ENCODE measurements around the gene BLOC1S4. TPM values are rescaled to one million over a fixed set of nuclear protein-coding genes. Genes with fewer than 3 reads are reported as not detected.

BLOC1S4 gene
- polyA plus RNA-seq, 1 of the 3 experiments (the other 2 are of a cell fraction), result 22.1 TPM

DNA sequence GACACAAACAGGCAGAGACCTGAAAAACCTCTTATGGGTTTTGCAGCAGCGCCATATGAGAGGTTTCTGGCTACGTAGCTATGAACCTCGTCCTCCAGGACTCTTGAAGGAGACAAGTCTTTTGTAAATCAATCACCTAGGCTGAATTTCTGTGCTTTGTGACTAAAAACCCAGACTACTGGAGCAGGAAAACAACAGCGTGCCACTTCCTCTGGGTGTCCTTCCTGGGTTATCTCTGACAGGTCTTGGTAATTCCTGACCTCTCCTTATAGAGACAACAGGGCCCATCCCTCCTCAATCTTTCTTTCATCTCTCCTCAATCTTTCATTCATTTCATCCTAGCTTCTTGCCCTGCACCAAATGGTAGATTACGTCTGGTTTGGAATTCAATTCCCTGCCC is 16.6 kb upstream of the BLOC1S4 start (continued):
- TF ChIP-seq, protein P1, sequence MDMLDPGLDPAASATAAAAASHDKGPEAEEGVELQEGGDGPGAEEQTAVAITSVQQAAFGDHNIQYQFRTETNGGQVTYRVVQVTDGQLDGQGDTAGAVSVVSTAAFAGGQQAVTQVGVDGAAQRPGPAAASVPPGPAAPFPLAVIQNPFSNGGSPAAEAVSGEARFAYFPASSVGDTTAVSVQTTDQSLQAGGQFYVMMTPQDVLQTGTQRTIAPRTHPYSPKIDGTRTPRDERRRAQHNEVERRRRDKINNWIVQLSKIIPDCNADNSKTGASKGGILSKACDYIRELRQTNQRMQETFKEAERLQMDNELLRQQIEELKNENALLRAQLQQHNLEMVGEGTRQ (IDR thresholded peaks at IDR 0.05; ENCODE audit: borderline replicate concordance, low read depth, low read length), result no peak

DNA sequence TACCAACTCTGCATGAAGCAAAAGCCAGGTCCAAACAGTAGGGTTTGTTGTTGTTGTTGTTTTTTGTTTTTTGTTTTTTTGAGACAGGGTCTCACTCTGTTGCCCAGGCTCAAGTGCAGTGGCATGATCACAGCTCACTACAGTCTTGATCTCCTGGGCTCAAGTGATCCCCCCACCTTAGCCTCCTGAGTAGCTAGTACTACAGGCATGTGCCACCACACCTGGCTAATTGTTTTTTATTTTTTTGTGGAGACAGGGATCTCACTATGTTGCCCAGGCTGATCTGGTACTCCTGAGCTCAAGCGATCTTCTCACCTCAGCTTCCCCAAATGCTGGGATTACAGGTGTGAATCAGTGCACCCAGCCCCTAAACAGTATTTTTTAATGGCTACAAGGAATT is 16.1 kb upstream of the BLOC1S4 start:
- Histone ChIP-seq H3K4me3 (ENCODE audit: low read depth in 2 of 2, low read length in 1 of 2) (no peak overlapping the region), H3K9ac (no peak overlapping the region), H3F3A (replicated peaks; ENCODE audit: insufficient read depth) (no peaks in the 10 kb centered on the region), H2AFZ (ENCODE audit: low read depth) (no peak overlapping the region), H4K20me1 (ENCODE audit: insufficient read depth) (no peaks in the 10 kb centered on the region), H3K27ac (ENCODE audit: low read depth in 2 of 2, low read length in 1 of 2) (no peak overlapping the region), H3K4me2 (no peak overlapping the region), H3K9me3 (no peaks in the 10 kb centered on the region), H3K79me2 (ENCODE audit: insufficient read depth) (peaks cover 31% of the 10 kb centered on the region), H3K9me2 (no peaks in the 10 kb centered on the region), H3K36me3 (replicated peaks in 1 of 2; ENCODE audit: control insufficient read depth in 1 of 2, insufficient read depth in 2 of 2, low read length in 1 of 2) (peaks cover 8 to 10% of the 10 kb centered on the region in 2 experiments), H3K27me3 (ENCODE audit: insufficient read depth) (no peaks in the 10 kb centered on the region), H3K4me1 (ENCODE audit: control insufficient read depth in 1 of 2, insufficient read depth in 2 of 2, low read depth in 1 of 2, low read length in 1 of 2) (peaks cover 0 to 12% of the 10 kb centered on the region in 2 experiments; a peak in 1 of 4 replicates)
- ChIA-PET CTCF (no interaction called here), POLR2A (interaction anchor here (0.6 kb wide), 1 partner anchor 288 kb away, joined by 3 read pairs; no protein-coding TSS in a partner anchor)
- DNase-seq, result no peak
- TF ChIP-seq POLR2AphosphoS5 (IDR thresholded peaks at IDR 0.05; ENCODE audit: low read depth, low read length) (no peak), TCF12 (IDR thresholded peaks at IDR 0.05) (no peak), RFX5 (IDR thresholded peaks at IDR 0.05; ENCODE audit: low read length) (no peak), GABPA (IDR thresholded peaks at IDR 0.05; ENCODE audit: low read depth) (no peak), FOXM1 (IDR thresholded peaks at IDR 0.05; ENCODE audit: low read depth) (no peak), MXI1 (IDR thresholded peaks at IDR 0.05; ENCODE audit: low read depth, low read length) (no peak), RCOR1 (IDR thresholded peaks at IDR 0.05; ENCODE audit: low read length) (no peak), EP300 (IDR thresholded peaks at IDR 0.05; ENCODE audit: borderline replicate concordance in 1 of 2, low read depth in 1 of 2, low read length in 1 of 2) (no peak), NFIC (IDR thresholded peaks at IDR 0.05; ENCODE audit: borderline replicate concordance) (no peak), RXRA (IDR thresholded peaks at IDR 0.05; ENCODE audit: borderline replicate concordance, low read depth) (no peak), YY1 (IDR thresholded peaks at IDR 0.05; ENCODE audit: low read depth) (no peak), TAF1 (IDR thresholded peaks at IDR 0.05; ENCODE audit: borderline replicate concordance, low read depth, low read length) (no peak), GATA2 (CRISPR knock-in tag; IDR thresholded peaks at IDR 0.05) (no peak), ELF1 (IDR thresholded peaks at IDR 0.05) (no peak)
- TF ChIP-seq, protein P2, sequence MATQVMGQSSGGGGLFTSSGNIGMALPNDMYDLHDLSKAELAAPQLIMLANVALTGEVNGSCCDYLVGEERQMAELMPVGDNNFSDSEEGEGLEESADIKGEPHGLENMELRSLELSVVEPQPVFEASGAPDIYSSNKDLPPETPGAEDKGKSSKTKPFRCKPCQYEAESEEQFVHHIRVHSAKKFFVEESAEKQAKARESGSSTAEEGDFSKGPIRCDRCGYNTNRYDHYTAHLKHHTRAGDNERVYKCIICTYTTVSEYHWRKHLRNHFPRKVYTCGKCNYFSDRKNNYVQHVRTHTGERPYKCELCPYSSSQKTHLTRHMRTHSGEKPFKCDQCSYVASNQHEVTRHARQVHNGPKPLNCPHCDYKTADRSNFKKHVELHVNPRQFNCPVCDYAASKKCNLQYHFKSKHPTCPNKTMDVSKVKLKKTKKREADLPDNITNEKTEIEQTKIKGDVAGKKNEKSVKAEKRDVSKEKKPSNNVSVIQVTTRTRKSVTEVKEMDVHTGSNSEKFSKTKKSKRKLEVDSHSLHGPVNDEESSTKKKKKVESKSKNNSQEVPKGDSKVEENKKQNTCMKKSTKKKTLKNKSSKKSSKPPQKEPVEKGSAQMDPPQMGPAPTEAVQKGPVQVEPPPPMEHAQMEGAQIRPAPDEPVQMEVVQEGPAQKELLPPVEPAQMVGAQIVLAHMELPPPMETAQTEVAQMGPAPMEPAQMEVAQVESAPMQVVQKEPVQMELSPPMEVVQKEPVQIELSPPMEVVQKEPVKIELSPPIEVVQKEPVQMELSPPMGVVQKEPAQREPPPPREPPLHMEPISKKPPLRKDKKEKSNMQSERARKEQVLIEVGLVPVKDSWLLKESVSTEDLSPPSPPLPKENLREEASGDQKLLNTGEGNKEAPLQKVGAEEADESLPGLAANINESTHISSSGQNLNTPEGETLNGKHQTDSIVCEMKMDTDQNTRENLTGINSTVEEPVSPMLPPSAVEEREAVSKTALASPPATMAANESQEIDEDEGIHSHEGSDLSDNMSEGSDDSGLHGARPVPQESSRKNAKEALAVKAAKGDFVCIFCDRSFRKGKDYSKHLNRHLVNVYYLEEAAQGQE (IDR thresholded peaks at IDR 0.05; ENCODE audit: low read depth, low read length), result no peak
- TF ChIP-seq, protein P3, sequence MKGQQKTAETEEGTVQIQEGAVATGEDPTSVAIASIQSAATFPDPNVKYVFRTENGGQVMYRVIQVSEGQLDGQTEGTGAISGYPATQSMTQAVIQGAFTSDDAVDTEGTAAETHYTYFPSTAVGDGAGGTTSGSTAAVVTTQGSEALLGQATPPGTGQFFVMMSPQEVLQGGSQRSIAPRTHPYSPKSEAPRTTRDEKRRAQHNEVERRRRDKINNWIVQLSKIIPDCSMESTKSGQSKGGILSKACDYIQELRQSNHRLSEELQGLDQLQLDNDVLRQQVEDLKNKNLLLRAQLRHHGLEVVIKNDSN (IDR thresholded peaks at IDR 0.05; ENCODE audit: borderline replicate concordance, low read depth), result no peak
- TF ChIP-seq, protein P1 (IDR thresholded peaks at IDR 0.05; ENCODE audit: borderline replicate concordance, low read depth, low read length), result no peak
- TF ChIP-seq, protein P4, sequence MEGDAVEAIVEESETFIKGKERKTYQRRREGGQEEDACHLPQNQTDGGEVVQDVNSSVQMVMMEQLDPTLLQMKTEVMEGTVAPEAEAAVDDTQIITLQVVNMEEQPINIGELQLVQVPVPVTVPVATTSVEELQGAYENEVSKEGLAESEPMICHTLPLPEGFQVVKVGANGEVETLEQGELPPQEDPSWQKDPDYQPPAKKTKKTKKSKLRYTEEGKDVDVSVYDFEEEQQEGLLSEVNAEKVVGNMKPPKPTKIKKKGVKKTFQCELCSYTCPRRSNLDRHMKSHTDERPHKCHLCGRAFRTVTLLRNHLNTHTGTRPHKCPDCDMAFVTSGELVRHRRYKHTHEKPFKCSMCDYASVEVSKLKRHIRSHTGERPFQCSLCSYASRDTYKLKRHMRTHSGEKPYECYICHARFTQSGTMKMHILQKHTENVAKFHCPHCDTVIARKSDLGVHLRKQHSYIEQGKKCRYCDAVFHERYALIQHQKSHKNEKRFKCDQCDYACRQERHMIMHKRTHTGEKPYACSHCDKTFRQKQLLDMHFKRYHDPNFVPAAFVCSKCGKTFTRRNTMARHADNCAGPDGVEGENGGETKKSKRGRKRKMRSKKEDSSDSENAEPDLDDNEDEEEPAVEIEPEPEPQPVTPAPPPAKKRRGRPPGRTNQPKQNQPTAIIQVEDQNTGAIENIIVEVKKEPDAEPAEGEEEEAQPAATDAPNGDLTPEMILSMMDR (IDR thresholded peaks at IDR 0.05), result no peak
- TF ChIP-seq, protein P5, sequence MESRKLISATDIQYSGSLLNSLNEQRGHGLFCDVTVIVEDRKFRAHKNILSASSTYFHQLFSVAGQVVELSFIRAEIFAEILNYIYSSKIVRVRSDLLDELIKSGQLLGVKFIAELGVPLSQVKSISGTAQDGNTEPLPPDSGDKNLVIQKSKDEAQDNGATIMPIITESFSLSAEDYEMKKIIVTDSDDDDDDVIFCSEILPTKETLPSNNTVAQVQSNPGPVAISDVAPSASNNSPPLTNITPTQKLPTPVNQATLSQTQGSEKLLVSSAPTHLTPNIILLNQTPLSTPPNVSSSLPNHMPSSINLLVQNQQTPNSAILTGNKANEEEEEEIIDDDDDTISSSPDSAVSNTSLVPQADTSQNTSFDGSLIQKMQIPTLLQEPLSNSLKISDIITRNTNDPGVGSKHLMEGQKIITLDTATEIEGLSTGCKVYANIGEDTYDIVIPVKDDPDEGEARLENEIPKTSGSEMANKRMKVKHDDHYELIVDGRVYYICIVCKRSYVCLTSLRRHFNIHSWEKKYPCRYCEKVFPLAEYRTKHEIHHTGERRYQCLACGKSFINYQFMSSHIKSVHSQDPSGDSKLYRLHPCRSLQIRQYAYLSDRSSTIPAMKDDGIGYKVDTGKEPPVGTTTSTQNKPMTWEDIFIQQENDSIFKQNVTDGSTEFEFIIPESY (IDR thresholded peaks at IDR 0.05; ENCODE audit: borderline replicate concordance, low read depth), result no peak
- TF ChIP-seq, protein P6, sequence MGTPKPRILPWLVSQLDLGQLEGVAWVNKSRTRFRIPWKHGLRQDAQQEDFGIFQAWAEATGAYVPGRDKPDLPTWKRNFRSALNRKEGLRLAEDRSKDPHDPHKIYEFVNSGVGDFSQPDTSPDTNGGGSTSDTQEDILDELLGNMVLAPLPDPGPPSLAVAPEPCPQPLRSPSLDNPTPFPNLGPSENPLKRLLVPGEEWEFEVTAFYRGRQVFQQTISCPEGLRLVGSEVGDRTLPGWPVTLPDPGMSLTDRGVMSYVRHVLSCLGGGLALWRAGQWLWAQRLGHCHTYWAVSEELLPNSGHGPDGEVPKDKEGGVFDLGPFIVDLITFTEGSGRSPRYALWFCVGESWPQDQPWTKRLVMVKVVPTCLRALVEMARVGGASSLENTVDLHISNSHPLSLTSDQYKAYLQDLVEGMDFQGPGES (IDR thresholded peaks at IDR 0.05; ENCODE audit: low read depth, low read length), result no peak
- 88% methylated on average over 1 of the region's 1 CpG for WGBS (ENCODE audit: low lambda C conversion rate)
